HEK293 (cell line): ENCODE data around the gene RNASEH1.

Experiments used
- ATF2 ChIP-seq: fragments of 450-650 bp; formaldehyde crosslinking; IDR thresholded peaks from 2 replicates; pipeline ENCODE4 v1.5.1; 2016; ENCODE audit warnings: missing biosample characterization, missing genetic modification characterization, low read depth
- IKZF3 ChIP-seq: fragments of 450-650 bp; IDR thresholded peaks from 2 replicates; pipeline ENCODE4 v1.5.0; 2018; ENCODE audit warnings: missing biosample characterization, mild to moderate bottlenecking, missing genetic modification characterization, moderate library complexity
- KLF1 ChIP-seq: fragments of 450-650 bp; formaldehyde crosslinking; IDR thresholded peaks from 2 replicates; pipeline ENCODE4 v1.5.1; 2016; ENCODE audit warnings: missing biosample characterization, missing genetic modification characterization
- KLF10 ChIP-seq: fragments of 450-650 bp; IDR thresholded peaks from 2 replicates; pipeline ENCODE4 v1.5.1; 2018; ENCODE audit warnings: missing biosample characterization, mild to moderate bottlenecking, missing genetic modification characterization
- KLF17 ChIP-seq: fragments of 450-650 bp; formaldehyde crosslinking; IDR thresholded peaks from 2 replicates; pipeline ENCODE4 v1.5.1; 2016; ENCODE audit warnings: missing biosample characterization, missing genetic modification characterization
- KLF8 ChIP-seq: fragments of 450-650 bp; formaldehyde crosslinking; IDR thresholded peaks from 2 replicates; pipeline ENCODE4 v1.5.1; 2016; ENCODE audit warnings: missing biosample characterization, missing genetic modification characterization
- MZF1 ChIP-seq: fragments of 450-650 bp; formaldehyde crosslinking; IDR thresholded peaks from 2 replicates; pipeline ENCODE4 v1.5.1; 2017; ENCODE audit warnings: missing biosample characterization, missing genetic modification characterization, borderline replicate concordance
- PBX3 ChIP-seq: sonication (generic); formaldehyde crosslinking; IDR thresholded peaks from 2 replicates; pipeline ENCODE4 v1.8.1; 2022; ENCODE audit warnings: mild to moderate bottlenecking, moderate library complexity, missing genetic modification reagents
- PRDM1 ChIP-seq: fragments of 450-650 bp; formaldehyde crosslinking; IDR thresholded peaks from 2 replicates; pipeline ENCODE4; 2016; ENCODE audit warnings: missing biosample characterization, missing genetic modification characterization
- YY2 ChIP-seq: fragments of 450-650 bp; formaldehyde crosslinking; IDR thresholded peaks from 2 replicates; pipeline ENCODE4 v1.5.1; 2016; ENCODE audit warnings: missing biosample characterization, missing genetic modification characterization
- ZBTB48 ChIP-seq: fragments of 450-650 bp; formaldehyde crosslinking; IDR thresholded peaks from 2 replicates; pipeline ENCODE4 v1.5.1; 2016; ENCODE audit warnings: missing biosample characterization, missing genetic modification characterization
- ZBTB7A ChIP-seq: fragments of 450-650 bp; formaldehyde crosslinking; IDR thresholded peaks from 2 replicates; pipeline ENCODE4 v1.5.1; 2016; ENCODE audit warnings: low read depth, missing biosample characterization, missing genetic modification characterization
- ZFP69B ChIP-seq: fragments of 450-650 bp; formaldehyde crosslinking; IDR thresholded peaks from 2 replicates; pipeline ENCODE4 v1.5.1; 2016; ENCODE audit warnings: missing biosample characterization, missing genetic modification characterization
- ZIC2 ChIP-seq: fragments of 450-650 bp; formaldehyde crosslinking; IDR thresholded peaks from 2 replicates; pipeline ENCODE4 v1.5.1; 2016; ENCODE audit warnings: missing biosample characterization, missing genetic modification characterization
- ZNF391 ChIP-seq: fragments of 450-650 bp; formaldehyde crosslinking; IDR thresholded peaks from 2 replicates; pipeline ENCODE4 v1.5.1; 2016; ENCODE audit warnings: low read depth, missing biosample characterization, missing genetic modification characterization, borderline replicate concordance
- ZNF394 ChIP-seq: fragments of 450-650 bp; formaldehyde crosslinking; IDR thresholded peaks from 2 replicates; pipeline ENCODE4 v1.5.1; 2016; ENCODE audit warnings: missing biosample characterization, missing genetic modification characterization, mild to moderate bottlenecking, moderate library complexity, borderline replicate concordance
- ZNF521 ChIP-seq: fragments of 450-650 bp; formaldehyde crosslinking; IDR thresholded peaks from 2 replicates; pipeline ENCODE4 v1.5.1; 2017; ENCODE audit warnings: missing biosample characterization, mild to moderate bottlenecking, missing genetic modification characterization
- ZNF548 ChIP-seq: fragments of 450-650 bp; formaldehyde crosslinking; IDR thresholded peaks from 2 replicates; pipeline ENCODE4 v1.5.1; 2016; ENCODE audit warnings: missing biosample characterization, missing genetic modification characterization
- ZNF549 ChIP-seq: fragments of 450-650 bp; IDR thresholded peaks from 2 replicates; pipeline ENCODE4 v1.5.1; 2018; ENCODE audit warnings: missing biosample characterization, missing genetic modification characterization, mild to moderate bottlenecking, inconsistent platforms, moderate library complexity
- ZNF558 ChIP-seq: fragments of 450-650 bp; formaldehyde crosslinking; IDR thresholded peaks from 2 replicates; pipeline ENCODE4 v1.5.1; 2016; ENCODE audit warnings: missing biosample characterization, missing genetic modification characterization
- ZNF776 ChIP-seq: fragments of 450-650 bp; formaldehyde crosslinking; IDR thresholded peaks from 2 replicates; pipeline ENCODE4 v1.5.0; 2017; ENCODE audit warnings: missing biosample characterization, missing genetic modification characterization, borderline replicate concordance
- TF ChIP-seq, protein P1 (sequence below): fragments of 450-650 bp; formaldehyde crosslinking; IDR thresholded peaks from 2 replicates; pipeline ENCODE4 v1.5.1; 2016; ENCODE audit warnings: missing biosample characterization, missing genetic modification characterization
- TF ChIP-seq, protein P2 (sequence below): fragments of 450-650 bp; formaldehyde crosslinking; IDR thresholded peaks from 2 replicates; pipeline ENCODE4 v1.5.1; 2016; ENCODE audit warnings: missing biosample characterization, missing genetic modification characterization
- TF ChIP-seq, protein P3 (sequence below): fragments of 450-650 bp; formaldehyde crosslinking; conservative IDR thresholded peaks from 2 replicates; pipeline ENCODE4 v1.5.1; 2016; ENCODE audit warnings: low read depth, missing biosample characterization, missing genetic modification characterization
- TF ChIP-seq, protein P4 (sequence below): fragments of 450-650 bp; formaldehyde crosslinking; IDR thresholded peaks from 2 replicates; pipeline ENCODE4 v1.5.1; 2017; ENCODE audit warnings: missing biosample characterization, mild to moderate bottlenecking, missing genetic modification characterization, moderate library complexity

Gene RNASEH1

GRCh38 chr2:3519255-3520205 lies 38.6 kb downstream of the RNASEH1 start, which contains the start of gene ADI1 (continued):
- TF ChIP-seq, protein P1, sequence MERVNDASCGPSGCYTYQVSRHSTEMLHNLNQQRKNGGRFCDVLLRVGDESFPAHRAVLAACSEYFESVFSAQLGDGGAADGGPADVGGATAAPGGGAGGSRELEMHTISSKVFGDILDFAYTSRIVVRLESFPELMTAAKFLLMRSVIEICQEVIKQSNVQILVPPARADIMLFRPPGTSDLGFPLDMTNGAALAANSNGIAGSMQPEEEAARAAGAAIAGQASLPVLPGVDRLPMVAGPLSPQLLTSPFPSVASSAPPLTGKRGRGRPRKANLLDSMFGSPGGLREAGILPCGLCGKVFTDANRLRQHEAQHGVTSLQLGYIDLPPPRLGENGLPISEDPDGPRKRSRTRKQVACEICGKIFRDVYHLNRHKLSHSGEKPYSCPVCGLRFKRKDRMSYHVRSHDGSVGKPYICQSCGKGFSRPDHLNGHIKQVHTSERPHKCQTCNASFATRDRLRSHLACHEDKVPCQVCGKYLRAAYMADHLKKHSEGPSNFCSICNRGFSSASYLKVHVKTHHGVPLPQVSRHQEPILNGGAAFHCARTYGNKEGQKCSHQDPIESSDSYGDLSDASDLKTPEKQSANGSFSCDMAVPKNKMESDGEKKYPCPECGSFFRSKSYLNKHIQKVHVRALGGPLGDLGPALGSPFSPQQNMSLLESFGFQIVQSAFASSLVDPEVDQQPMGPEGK (tag by site-specific recombination), result 0 out of 2 replicates have a peak, but pooled peaks have one; percentile 15
- TF ChIP-seq ZNF394 (peak; percentile 50; the same call in 1 of the 2 replicates), PRDM1 (tag by site-specific recombination) (no peak), KLF8 (tag by site-specific recombination) (peak; percentile 65; the same call in 1 of the 2 replicates), ZIC2 (no peak), KLF1 (peak; percentile 45), ATF2 (tag by site-specific recombination) (no peak), ZBTB48 (no peak; the same call in 1 of the 2 replicates), YY2 (tag by site-specific recombination) (no peak), IKZF3 (peak; percentile 16; the same call in 1 of the 2 replicates), ZNF521 (no peak), KLF10 (tag by site-specific recombination) (peak; percentile 97), ZNF548 (tag by site-specific recombination) (no peak), KLF17 (0 out of 2 replicates have a peak, but pooled peaks have one; percentile 49), ZNF391 (no peak; the same call in 1 of the 2 replicates), PBX3 (CRISPR knock-in tag) (peak; percentile 85; the same call in 1 of the 2 replicates), ZNF558 (no peak), MZF1 (tag by site-specific recombination) (no peak), ZFP69B (0 out of 2 replicates have a peak, but pooled peaks have one; percentile 48), ZBTB7A (tag by site-specific recombination) (no peak), ZNF776 (no peak), ZNF549 (tag by site-specific recombination) (no peak)
- TF ChIP-seq, protein P2, sequence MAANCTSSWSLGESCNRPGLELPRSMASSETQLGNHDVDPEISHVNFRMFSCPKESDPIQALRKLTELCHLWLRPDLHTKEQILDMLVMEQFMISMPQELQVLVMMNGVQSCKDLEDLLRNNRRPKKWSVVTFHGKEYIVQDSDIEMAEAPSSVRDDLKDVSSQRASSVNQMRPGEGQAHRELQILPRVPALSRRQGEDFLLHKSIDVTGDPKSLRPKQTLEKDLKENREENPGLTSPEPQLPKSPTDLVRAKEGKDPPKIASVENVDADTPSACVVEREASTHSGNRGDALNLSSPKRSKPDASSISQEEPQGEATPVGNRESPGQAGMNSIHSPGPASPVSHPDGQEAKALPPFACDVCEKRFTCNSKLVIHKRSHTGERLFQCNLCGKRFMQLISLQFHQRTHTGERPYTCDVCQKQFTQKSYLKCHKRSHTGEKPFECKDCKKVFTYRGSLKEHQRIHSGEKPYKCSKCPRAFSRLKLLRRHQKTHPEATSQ, result 0 out of 2 replicates have a peak, but pooled peaks have one; percentile 43
- TF ChIP-seq, protein P3, sequence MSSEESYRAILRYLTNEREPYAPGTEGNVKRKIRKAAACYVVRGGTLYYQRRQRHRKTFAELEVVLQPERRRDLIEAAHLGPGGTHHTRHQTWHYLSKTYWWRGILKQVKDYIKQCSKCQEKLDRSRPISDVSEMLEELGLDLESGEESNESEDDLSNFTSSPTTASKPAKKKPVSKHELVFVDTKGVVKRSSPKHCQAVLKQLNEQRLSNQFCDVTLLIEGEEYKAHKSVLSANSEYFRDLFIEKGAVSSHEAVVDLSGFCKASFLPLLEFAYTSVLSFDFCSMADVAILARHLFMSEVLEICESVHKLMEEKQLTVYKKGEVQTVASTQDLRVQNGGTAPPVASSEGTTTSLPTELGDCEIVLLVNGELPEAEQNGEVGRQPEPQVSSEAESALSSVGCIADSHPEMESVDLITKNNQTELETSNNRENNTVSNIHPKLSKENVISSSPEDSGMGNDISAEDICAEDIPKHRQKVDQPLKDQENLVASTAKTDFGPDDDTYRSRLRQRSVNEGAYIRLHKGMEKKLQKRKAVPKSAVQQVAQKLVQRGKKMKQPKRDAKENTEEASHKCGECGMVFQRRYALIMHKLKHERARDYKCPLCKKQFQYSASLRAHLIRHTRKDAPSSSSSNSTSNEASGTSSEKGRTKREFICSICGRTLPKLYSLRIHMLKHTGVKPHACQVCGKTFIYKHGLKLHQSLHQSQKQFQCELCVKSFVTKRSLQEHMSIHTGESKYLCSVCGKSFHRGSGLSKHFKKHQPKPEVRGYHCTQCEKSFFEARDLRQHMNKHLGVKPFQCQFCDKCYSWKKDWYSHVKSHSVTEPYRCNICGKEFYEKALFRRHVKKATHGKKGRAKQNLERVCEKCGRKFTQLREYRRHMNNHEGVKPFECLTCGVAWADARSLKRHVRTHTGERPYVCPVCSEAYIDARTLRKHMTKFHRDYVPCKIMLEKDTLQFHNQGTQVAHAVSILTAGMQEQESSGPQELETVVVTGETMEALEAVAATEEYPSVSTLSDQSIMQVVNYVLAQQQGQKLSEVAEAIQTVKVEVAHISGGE (tag by site-specific recombination), result 0 out of 2 replicates have a peak, but pooled peaks have one; percentile 9
- TF ChIP-seq, protein P4, sequence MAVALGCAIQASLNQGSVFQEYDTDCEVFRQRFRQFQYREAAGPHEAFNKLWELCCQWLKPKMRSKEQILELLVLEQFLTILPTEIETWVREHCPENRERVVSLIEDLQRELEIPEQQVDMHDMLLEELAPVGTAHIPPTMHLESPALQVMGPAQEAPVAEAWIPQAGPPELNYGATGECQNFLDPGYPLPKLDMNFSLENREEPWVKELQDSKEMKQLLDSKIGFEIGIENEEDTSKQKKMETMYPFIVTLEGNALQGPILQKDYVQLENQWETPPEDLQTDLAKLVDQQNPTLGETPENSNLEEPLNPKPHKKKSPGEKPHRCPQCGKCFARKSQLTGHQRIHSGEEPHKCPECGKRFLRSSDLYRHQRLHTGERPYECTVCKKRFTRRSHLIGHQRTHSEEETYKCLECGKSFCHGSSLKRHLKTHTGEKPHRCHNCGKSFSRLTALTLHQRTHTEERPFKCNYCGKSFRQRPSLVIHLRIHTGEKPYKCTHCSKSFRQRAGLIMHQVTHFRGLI (tag by site-specific recombination), result peak; percentile 75
